ENCODE data around the gene ANKRD65. TPM values are rescaled to one million over a fixed set of nuclear protein-coding genes. Genes with fewer than 3 reads are reported as not detected.
"Not testable (repeated sequence)": the region's sequence is repeated elsewhere in the genome, so short reads cannot be mapped to it uniquely, and the experiment has no call there.

Gene ANKRD65
- polyA plus RNA-seq (2012; ENCODE audit: low read depth, missing spikeins), result 0.87 TPM

DNA sequence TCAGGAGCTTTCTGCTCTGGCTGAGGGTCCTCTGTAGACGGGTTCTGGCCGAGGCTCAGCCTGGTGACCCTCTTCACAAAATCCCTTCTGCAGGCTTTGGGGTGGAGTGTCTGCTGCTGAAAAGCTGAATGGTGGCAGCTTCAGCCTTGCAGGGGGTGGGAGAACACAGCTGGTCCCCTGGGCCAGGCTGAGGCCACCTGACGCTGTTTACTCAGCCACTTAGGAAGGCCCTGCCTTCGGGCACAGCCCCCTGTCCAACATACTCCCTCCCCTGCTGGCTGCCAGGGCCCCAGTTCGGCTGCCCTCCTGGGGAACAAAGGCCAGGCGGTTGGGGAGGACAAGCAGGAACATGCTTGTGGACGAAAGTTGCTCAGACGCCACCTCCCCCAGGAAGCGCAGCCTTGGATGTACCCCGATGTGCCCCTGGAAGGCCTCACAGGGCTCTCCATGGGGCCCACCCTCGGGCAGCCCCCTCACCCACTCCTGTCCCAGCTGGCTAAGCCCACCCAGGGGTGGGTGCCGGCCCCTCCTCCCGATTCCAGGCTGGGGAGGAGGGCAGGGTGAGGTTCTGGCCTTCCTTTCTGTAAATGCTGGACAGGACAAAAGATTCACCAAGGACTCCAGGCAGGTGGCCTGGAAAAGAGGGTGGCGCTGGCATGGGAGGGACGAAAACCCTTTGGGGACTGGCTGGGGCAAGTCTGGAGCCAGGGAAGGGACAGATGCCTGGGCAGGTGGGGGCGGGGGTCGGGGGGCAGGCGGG is at the start of gene ANKRD65:
Gene ANKRD65 (minus strand): TSS at position 130 of the 760 bp plus-strand sequence. CDS start 271 bp downstream, outside the sequence.
- TF ChIP-seq TAF1 (IDR thresholded peaks at IDR 0.05; ENCODE audit: low read depth, low read length) (no peak), POLR2AphosphoS5 (IDR thresholded peaks at IDR 0.05; ENCODE audit: low read depth, low read length) (no peak), SPI1 (IDR thresholded peaks at IDR 0.05; ENCODE audit: low read depth, low read length) (no peak), POLR2A (IDR thresholded peaks at IDR 0.05; ENCODE audit: low read depth, low read length) (no peak), POU2F2 (IDR thresholded peaks at IDR 0.05; ENCODE audit: low read depth, low read length) (no peak), PAX5 (IDR thresholded peaks at IDR 0.05; ENCODE audit: insufficient read depth, low read length, severe bottlenecking) (no peak)
- no peak for FAIRE-seq
- DNase-seq (ENCODE audit: insufficient read length, low spot score), result no peak

DNA sequence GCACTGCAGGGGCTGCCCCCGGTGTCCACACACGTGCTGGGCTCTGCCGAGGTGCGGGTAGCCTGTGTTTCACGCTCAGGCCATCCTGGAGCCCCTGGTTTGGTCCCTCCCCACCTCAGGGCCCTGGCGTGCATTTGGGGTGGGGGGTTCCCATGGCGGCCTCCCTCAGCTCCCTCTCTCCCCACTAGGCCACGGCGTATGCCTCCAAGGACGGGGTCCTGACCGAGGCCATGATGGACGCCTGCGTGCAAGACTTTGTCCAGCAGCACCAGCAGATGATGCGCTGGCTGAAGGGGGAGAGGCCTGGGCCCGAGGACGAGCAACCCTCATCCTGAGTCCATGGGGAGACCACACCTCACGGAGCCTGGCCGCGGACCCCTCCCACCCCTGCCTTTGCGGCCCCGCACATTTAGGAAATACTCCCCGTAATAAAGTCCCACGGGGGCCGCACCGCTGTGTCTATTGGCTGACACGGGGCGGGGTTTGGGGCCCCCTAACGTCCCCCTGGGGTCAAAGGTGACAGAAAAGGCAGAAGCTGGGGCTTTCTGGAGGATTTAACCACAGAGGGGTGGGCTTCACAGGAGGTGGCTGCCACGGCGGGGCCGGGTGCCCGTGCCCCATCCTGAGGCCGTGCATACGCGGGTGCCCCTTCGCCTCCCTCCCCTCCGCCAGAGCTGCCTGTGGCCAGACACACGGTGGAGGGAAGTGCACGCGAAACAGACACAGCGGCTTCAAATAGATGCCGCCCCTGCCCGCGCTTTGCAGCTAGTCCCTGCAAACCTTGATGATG is 47.3 kb upstream of the ANKRD65 start:
- not testable (repeated sequence) for DNase-seq (ENCODE audit: insufficient read length, low spot score); FAIRE-seq

DNA sequence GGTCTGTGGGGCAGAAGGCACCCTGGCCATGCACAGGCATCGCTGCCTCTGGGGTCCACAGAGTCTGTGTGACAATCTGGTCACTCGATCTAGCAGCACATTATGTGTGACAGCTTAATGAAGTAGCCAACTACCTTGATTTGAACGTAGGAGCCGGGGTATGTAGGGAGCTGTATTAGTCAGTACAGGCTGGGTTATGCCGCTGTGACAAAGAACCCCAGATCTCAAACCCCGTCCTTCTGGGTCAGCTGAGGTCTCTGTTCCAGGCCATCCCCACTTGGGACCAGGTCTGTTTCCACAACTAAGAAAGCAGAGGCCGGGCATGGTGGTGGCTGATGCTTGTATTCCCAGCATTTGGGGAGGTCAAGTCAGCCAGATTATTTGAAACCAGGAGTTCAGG is 42.2 kb upstream of the ANKRD65 start:
- DNase-seq (ENCODE audit: insufficient read length, low spot score) (no peak), FAIRE-seq (no peak)
- no peak for TF ChIP-seq PAX5 (IDR thresholded peaks at IDR 0.05; ENCODE audit: insufficient read depth, low read length, severe bottlenecking)
- TF ChIP-seq POU2F2 (IDR thresholded peaks at IDR 0.05; ENCODE audit: low read depth, low read length), result no peak
- no peak for TF ChIP-seq SPI1 (IDR thresholded peaks at IDR 0.05; ENCODE audit: low read depth, low read length)
- no peak for TF ChIP-seq POLR2A (IDR thresholded peaks at IDR 0.05; ENCODE audit: low read depth, low read length)
- no peak for TF ChIP-seq TAF1 (IDR thresholded peaks at IDR 0.05; ENCODE audit: low read depth, low read length)
- no peak for TF ChIP-seq POLR2AphosphoS5 (IDR thresholded peaks at IDR 0.05; ENCODE audit: low read depth, low read length)

DNA sequence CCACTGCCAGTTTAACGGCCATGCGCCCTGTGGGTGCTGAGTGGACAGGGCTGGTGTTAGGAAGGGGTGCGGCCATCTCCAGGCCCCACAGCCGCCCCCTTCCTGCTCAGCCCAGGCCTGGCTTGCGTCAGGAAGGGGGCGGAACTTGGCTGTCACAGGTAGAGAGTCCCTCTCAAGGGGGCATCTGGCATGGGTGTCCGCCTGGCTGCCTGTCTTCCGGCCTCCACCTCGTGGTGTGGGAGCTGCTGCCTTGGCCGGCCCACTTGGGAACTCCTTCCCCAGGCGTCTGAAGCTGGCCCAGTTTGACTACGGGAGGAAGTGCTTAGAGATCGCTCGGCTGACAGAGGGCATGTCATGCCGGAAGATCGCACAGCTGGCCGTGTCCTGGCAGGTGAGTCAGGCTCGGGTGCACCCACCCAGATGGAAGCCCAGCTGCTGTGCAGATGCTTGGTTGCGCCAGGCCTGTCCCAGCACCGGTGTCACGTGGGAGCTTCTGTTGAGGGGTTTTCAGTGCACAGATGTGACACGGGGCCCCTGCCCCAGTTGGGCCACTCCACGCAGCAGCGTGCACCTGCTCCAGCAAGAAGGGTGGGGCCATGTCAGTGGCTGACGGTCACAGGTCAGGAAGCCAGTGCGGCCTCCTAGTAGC is 41.4 kb upstream of the ANKRD65 start:
- TF ChIP-seq POLR2A (IDR thresholded peaks at IDR 0.05; ENCODE audit: low read depth, low read length) (no peak), POLR2AphosphoS5 (IDR thresholded peaks at IDR 0.05; ENCODE audit: low read depth, low read length) (no peak), PAX5 (IDR thresholded peaks at IDR 0.05; ENCODE audit: insufficient read depth, low read length, severe bottlenecking) (no peak), POU2F2 (IDR thresholded peaks at IDR 0.05; ENCODE audit: low read depth, low read length) (no peak), TAF1 (IDR thresholded peaks at IDR 0.05; ENCODE audit: low read depth, low read length) (no peak), SPI1 (IDR thresholded peaks at IDR 0.05; ENCODE audit: low read depth, low read length) (no peak)
- DNase-seq (ENCODE audit: insufficient read length, low spot score), result no peak
- no peak for FAIRE-seq

DNA sequence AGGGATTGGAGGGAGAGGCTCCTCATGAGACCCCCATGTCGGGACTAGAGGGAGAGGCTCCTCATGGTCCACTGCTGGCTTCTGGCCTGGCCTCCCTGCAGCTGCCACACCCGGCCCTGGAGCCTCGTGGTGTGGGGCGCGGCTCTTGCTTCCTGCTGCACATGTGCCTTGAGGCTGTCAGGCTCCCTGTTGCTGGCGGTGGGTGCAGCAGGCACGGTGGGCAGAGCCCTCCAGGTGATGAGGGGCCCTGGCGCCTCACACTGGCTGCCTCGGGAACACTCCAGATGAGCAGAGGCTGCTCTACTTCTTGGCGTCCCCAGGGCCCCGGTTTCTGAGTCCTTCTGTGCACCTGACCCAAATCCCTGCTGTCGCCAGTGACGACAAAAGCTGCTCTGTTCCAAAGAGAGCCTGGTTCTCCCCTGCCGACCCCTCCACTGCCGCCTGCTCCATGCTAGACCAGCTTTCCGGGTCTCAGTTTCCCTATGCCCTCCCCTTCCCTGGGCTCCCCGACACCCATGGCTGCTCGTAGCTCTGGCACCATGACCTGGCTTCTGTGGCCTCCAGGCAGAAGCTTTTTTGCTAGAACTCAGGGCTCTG is 40.7 kb upstream of the ANKRD65 start:
- TF ChIP-seq POLR2AphosphoS5 (IDR thresholded peaks at IDR 0.05; ENCODE audit: low read depth, low read length) (no peak), PAX5 (IDR thresholded peaks at IDR 0.05; ENCODE audit: insufficient read depth, low read length, severe bottlenecking) (no peak), POLR2A (IDR thresholded peaks at IDR 0.05; ENCODE audit: low read depth, low read length) (no peak), POU2F2 (IDR thresholded peaks at IDR 0.05; ENCODE audit: low read depth, low read length) (no peak), TAF1 (IDR thresholded peaks at IDR 0.05; ENCODE audit: low read depth, low read length) (no peak), SPI1 (IDR thresholded peaks at IDR 0.05; ENCODE audit: low read depth, low read length) (no peak)
- DNase-seq (ENCODE audit: insufficient read length, low spot score) (no peak), FAIRE-seq (no peak)

DNA sequence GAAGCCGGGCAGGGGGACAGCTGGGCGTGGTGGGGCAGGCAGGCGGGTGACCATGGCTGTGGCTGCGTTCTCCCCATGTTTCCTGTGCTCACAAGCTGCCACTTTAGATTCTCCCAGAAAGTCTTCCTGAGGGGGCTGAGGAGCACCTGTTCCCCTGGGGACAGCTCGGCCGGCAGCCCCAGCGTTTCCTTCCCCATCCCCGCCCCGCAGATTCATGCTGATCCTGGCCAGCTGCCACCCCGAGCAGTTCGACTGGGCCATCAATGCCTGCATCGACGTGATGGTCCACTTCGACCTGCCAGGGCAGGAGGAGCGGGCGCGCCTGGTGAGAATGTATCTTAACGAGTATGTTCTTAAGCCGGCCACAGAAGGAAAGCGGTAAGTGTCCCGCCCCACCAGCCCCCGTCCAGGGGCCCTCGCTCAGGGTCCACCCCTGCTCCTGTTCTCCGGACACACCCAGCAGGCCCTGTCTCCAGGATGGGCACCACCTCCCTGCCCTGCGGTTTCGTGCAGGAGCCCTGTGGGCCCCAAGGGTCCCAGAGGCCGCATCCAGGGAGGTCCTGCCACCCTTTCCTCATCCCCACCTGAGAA is 39.6 kb upstream of the ANKRD65 start:
- DNase-seq (ENCODE audit: insufficient read length, low spot score) (no peak), FAIRE-seq (no peak)
- TF ChIP-seq POLR2A (IDR thresholded peaks at IDR 0.05; ENCODE audit: low read depth, low read length) (no peak), POU2F2 (IDR thresholded peaks at IDR 0.05; ENCODE audit: low read depth, low read length) (no peak), POLR2AphosphoS5 (IDR thresholded peaks at IDR 0.05; ENCODE audit: low read depth, low read length) (no peak), PAX5 (IDR thresholded peaks at IDR 0.05; ENCODE audit: insufficient read depth, low read length, severe bottlenecking) (no peak), TAF1 (IDR thresholded peaks at IDR 0.05; ENCODE audit: low read depth, low read length) (no peak), SPI1 (IDR thresholded peaks at IDR 0.05; ENCODE audit: low read depth, low read length) (no peak)

DNA sequence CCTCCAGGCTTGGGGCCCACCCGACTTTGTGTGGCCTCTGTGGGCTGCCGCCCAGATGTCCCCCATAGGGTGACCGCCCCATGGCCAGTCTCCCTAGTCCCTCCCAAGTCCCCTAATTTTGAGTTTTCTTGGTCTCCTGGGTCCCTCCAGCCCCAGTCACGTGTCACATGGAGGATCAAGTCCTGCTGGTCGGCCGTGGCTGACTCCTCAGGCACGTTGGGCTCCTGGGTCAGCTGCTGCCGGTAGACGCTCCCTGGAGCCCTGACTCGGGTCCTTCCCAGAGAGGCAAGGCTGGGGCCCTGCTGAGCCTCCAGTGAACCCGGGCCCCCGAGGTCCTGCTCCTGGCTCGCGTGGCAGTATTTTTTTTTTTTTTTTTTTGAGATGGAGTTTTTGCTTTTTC is 38.6 kb upstream of the ANKRD65 start:
- FAIRE-seq, result not testable (repeated sequence)

DNA sequence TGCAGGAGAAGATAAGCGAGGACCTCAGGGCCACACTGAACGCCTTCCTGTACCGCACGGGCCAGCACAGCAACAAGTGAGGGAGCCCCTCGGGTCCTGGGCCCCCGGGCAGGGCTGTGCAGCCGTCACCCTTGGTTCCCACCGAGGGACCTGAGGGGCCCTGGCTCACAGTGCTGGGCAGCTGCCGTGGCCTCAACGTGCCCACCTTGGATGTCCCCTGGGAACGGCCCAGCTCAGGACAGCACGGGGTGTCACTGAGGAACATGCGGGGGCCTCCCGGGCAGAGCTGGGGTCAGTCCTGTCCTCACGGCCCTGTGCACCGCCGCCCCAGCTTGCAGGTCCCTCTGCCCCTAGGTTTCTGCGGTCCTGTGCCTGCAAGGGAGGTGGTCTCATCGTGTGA is 38.1 kb upstream of the ANKRD65 start:
- FAIRE-seq; DNase-seq (ENCODE audit: insufficient read length, low spot score): not testable (repeated sequence)

More for the DNA sequence above, 38.6 kb upstream of the ANKRD65 start:
- DNase-seq (ENCODE audit: insufficient read length, low spot score), result not testable (repeated sequence)

DNA sequence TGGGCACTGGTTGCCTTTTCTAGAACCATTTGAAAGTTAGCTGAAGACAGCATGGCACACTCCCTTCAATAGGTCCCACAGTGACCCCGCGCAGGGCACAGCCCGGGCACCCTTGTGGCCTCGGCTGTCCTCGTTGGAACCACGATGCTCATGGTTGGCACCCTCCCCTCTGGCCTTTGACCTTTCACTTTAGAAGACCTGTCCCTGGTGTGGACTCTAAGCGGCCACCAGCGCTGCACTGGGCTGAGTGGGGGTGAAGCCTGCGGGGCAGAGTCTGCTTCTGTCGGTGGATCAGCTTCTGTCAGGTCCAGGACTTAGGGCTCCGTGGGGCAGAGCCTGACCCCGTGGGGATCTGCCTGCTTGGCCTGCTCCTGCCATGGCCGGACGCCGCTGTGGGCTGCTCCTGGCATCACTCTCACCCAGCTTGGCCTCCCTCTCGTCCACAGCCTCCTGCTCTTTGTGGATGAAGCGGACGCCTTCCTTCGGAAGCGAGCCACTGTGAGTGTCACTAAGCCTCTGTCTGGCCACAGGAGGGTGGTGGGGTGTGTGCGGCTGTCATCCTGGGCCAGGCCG is 35.7 kb upstream of the ANKRD65 start:
- not testable (repeated sequence) for FAIRE-seq; DNase-seq (ENCODE audit: insufficient read length, low spot score)

DNA sequence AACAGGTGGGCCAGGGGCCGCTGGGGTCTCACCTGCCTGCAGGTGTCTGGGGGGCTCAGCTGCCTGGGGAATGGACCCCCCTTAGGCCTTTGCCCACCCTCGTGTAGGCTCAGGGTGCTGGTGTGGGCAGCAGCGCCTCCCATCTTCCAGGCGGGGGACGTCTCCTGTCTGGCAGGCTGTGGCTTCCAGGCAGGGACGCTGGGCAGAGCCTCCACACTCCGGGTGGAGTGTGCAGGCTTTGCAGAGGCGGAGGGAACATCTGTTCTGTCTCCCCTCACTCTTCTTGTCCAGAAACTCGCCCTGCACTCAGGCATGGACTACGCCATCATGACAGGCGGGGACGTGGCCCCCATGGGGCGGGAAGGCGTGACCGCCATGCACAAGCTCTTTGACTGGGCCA is 34.9 kb upstream of the ANKRD65 start:
- not testable (repeated sequence) for FAIRE-seq; DNase-seq (ENCODE audit: insufficient read length, low spot score)

Data from GM12891 (cell line).